Stimulated activated CD8-positive, alpha-beta memory T cell treated with anti-CD3 and anti-CD28 coated beads, Interleukin-2, amount 100 ng/mL, for 48 hours (primary cell): ENCODE results near the gene ZNF391.
"Not testable (repeated sequence)": the region's sequence is repeated elsewhere in the genome, so short reads cannot be mapped to it uniquely, and the experiment has no call there.

Experiments
- DNase-seq, 2 donors: peaks; one replicate each; pipeline ENCODE4 v3.0.0-alpha.2; 2020; ENCODE audit warnings: low read depth in 2 of 2

The ZNF391 gene

GRCh38 chr6:27422651-27423332 lies 34.2 kb downstream of the ZNF391 start:
- no peak for DNase-seq

DNA sequence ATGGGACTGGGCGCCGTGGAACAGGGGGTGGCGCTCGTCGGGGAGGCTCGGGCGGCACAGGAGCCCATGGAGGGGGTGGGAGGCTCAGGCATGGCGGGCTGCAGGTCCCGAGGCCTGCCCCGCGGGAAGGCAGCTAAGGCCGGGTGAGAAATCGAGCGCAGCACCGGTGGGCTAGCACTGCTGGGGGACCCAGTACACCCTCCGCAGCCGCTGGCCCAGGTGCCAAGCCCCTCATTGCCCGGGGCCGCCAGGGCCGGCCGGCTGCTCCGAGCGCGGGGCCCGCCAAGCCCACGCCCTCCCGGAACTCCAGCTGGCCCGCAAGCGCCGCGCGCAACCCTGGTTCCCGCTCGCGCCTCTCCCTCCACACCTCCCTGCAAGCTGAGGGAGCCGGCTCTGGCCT lies 36.3 kb downstream of the ZNF391 start:
- not testable (repeated sequence) for DNase-seq

DNA sequence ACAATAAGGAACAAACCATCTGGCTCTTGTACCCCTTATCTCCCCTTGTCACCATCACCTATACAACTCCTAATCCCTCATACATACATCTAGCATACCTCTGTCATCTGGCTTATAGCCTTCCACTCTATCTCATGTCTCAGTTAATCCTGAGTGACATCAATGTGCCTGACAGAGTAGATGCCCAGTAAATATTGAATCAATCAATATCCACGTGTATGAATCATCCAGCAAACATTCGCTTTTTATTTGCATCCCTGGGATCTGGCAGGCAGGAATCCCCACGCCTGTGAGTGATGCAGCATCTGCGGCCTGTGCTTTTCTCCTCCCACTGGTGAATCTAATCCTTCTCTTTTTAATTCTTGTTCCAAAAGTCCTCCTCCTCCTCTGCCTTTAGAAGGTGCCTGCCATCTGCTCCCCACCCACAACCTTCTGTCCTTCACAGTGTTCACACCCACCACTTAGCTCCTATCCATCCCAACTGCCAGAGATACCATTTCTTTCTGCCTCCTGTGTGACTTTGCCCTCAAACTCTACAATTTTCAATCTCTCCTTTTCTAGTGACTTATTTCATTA lies 37.6 kb downstream of the ZNF391 start:
- DNase-seq, result no peak

DNA sequence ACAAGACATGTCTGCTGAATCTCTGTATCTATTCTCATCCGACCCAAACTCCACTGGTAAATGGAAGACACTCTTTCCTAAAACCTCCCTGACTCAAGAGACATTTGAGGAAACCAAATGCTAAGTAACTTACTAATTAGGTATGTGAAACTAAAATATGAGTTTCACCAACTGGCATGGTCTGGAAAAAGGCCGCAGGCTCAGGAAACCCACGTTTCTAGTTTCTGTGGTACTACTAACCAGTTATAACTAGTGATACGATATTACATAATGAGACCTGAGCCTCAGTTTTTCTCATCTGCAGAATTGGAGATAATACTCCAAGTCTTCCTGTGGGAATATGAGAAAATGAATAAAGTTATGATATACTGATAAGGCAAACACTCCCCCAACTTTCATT lies 39.9 kb downstream of the ZNF391 start:
- DNase-seq, result no peak

DNA sequence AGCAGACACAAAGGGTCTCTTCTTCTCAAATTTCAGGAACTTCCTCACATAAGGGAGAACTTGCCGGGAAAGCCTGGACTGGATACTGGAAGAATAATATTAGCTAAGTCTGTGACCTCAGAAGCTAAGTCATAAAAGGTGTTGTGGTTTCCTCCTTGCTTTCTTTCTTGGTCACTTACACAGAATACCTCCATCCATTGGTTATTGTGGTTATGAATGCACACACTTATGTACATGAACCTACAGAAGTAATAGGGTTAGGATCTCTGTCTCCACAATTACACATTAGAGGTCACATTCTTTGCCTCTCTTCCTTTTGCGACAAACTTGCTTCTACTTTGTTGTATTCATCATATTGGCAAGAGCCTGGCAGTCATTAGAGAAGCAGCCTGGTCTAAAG lies 40.4 kb downstream of the ZNF391 start:
- DNase-seq, result no peak

DNA sequence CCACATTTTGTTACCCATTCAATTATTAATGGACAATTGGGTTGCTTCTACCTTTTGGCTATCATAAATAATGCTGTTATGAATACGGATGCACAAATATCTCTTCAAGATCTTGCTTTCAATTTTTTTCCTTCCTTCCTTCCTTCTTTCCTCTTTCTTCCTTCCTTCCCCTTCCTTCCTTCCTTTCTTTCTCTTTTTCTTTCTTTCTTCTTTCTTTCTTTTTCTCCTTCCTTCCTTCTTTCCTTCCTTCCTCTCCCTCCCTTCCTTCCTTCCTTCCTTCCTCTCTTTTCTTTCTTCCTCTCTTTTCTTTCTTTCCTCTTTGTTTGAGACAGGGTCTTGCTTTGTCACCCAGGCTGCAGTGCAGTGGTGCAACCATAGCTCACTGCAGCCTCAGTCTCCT lies 45.2 kb downstream of the ZNF391 start:
- DNase-seq, result no peak

GRCh38 chr6:27439371-27439770 lies 50.8 kb downstream of the ZNF391 start:
- no peak for DNase-seq

DNA sequence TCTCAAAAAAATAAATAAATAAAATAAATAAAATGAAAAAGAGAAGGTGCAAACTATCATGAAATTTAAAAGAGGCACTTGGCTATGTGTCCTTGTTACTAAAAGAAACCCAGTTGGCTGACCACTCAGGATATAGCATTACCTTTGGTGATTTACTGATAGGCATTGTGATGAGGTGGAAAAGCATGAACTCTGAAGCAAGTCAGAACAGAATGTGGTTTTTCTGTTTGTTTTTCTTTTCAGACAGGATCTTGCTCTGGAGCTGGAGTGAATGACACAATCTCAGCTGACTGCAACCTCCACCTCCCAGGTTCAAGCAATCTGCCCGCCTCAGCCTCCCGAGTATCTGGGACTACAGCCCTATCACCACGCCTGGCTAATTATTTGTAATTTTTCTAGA lies 52.4 kb downstream of the ZNF391 start:
- no peak for DNase-seq

DNA sequence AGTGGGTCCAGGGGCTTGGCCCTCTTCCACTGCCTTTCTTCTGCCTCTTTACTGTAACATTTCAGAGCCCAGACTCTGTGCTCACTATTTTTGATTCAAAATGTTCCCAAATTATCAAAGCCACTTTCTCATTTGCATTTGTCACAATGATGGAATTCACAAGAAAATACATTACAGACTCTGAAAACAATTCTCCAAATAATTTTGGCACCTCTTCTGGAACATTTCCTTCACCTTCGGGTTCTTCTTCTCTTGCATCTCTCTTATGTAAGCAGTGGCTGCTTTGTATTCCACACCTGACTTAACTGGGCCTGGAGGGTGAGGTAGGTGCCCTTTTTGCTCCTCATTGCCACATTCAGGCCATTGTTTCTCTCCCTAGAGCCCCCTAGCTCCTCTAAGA lies 54.4 kb downstream of the ZNF391 start:
- DNase-seq, result no peak

DNA sequence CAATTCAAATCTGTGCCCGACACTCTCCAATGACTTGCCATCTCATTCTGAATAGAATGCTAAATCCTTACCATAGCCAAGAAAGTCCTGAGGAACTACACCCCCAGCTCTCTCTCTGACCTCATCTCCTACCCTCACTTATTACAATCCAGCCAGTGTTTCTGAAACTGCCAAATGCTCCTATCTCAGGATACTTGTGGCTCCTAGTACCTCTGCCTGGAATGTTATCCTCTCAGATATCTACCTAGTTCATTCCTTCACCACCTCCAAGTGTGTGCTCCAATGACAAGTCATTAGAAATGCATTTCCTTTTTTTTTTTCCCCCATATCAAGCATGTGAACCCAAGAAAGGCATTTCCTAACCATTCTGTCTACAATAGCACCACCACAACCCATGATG lies 59.9 kb downstream of the ZNF391 start:
- DNase-seq, result no peak

DNA sequence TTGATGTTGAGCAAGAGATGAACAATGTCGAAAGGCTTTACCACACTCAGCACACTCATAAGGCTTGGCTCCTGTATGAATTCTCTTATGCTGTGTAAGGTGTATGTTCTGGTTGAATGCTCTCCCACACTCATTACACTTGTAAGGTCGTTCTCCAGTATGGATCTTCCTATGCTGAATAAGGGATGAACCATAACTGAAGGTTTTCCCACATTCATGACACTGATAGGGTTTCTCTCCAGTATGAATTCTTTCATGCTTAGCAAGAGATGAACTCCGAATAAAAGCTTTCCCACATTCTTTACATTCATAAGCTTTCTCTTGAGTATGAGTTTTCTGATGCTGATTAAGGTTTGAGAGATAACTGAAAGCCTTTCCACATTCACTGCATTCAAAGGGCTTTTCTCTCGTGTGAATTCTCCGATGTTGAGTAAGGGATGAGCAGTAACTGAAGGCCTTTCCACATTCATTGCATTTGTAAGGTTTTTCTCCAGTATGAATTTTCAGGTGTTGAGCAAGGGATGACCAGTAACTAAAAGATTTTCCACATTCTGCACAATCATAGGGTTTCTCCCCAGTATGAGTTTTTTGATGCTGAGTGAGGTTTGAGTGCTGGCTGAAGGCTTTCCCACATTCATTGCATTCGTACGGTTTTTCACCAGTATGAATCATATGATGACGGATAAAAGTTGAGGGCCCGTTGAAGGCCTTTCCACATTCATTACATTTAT lies 63.3 kb downstream of the ZNF391 start:
- DNase-seq, result no peak

DNA sequence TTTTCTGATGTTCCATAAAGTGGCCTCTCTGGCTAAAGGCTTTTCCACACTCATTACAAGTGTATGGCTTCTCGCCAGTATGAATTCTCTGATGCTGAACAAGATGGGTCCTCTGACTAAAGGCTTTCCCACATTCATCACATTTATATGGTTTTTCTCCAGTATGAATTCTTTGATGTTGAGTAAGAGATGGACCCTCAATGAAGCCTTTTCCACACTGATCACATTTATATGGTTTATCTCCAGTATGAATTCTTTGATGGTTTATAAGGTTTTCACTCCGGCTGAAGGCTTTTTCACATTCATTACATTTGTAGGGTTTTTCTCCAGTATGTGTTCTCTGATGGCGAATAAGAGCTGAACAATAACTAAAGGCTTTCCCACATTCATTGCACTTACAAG lies 63.9 kb downstream of the ZNF391 start:
- no peak for DNase-seq
